ENCODE data around the gene RPRD1A. TPM values are rescaled to one million over a fixed set of nuclear protein-coding genes. Genes with fewer than 3 reads are reported as not detected.

RPRD1A gene
- total RNA-seq, 1 donor from 2014 or later = 198 TPM

DNA sequence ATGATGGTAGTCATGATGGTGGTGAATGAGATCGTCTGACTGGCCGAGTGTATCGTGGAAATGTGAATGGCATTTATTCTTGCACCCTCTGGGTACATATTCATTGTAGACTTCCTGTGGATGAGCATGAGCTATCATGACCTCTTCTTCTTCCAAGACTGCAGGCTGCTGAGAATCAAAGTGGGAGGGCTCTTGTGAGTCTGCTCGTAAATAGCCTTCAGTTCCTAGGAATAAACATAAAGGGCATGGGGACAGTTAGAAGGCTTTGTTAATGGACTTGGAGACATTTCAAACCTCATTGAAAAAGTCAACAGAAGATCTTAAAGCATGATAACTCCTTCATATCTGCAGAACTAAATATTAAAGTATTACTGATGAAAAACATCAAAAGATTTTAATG lies 46.9 kb upstream of the RPRD1A start:
- Histone ChIP-seq H3F3A (ENCODE audit: low read depth) (no peaks in the 10 kb centered on the region), H3K27ac (no peak overlapping the region), H3K79me2 (ENCODE audit: low read depth) (no peaks in the 10 kb centered on the region), H4K20me1 (ENCODE audit: low read depth) (no peaks in the 10 kb centered on the region), H3K27me3 (no peaks in the 10 kb centered on the region), H3K4me1 (no peaks in the 10 kb centered on the region), H3K4me3 (no peak overlapping the region), H2AFZ (replicated peaks) (no peak overlapping the region), H3K9ac (no peak overlapping the region), H3K4me2 (no peak overlapping the region), H3K36me3 (peaks cover 19% of the 10 kb centered on the region), H3K9me3 (ENCODE audit: low read depth) (no peaks in the 10 kb centered on the region)
- no peak for TF ChIP-seq EZH2phosphoT487 (IDR thresholded peaks at IDR 0.05)
- TF ChIP-seq, protein P1, sequence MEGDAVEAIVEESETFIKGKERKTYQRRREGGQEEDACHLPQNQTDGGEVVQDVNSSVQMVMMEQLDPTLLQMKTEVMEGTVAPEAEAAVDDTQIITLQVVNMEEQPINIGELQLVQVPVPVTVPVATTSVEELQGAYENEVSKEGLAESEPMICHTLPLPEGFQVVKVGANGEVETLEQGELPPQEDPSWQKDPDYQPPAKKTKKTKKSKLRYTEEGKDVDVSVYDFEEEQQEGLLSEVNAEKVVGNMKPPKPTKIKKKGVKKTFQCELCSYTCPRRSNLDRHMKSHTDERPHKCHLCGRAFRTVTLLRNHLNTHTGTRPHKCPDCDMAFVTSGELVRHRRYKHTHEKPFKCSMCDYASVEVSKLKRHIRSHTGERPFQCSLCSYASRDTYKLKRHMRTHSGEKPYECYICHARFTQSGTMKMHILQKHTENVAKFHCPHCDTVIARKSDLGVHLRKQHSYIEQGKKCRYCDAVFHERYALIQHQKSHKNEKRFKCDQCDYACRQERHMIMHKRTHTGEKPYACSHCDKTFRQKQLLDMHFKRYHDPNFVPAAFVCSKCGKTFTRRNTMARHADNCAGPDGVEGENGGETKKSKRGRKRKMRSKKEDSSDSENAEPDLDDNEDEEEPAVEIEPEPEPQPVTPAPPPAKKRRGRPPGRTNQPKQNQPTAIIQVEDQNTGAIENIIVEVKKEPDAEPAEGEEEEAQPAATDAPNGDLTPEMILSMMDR (IDR thresholded peaks at IDR 0.05) = no peak
- TF ChIP-seq EZH2 (IDR thresholded peaks at IDR 0.05) = no peak
- H3K36me3 Mint-ChIP-seq = peaks cover 46% of the 10 kb centered on the region
- H3K4me3 Mint-ChIP-seq = no peak overlapping the region
- DNase-seq (ENCODE audit: low spot score) = no peak
- no peaks in the 10 kb centered on the region for H3K9me3 Mint-ChIP-seq
- no peak overlapping the region for H3K27ac Mint-ChIP-seq
- H3K27me3 Mint-ChIP-seq (ENCODE audit: insufficient read depth, low read depth) = no peaks in the 10 kb centered on the region
- H3K4me1 Mint-ChIP-seq = no peaks in the 10 kb centered on the region

DNA sequence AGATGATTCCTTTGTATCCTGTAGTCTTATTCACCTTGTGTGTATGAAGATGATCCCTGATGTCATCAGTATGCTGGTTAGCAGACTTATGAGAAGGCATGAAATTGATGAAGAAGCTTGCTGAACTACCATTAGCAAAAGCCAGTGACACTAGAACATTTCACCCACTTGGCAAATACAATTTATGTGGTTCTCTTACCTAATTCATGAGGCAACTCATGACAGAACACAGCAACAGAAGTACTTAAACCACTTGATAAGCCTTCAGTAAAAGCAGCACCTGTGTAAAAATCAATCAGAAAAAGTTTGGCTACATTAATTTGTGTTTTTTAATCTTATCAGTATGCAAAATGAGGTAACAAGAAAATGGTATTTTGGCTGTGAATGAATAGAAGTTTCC lies 44.9 kb upstream of the RPRD1A start:
- Mint-ChIP-seq H3K4me1 (no peaks in the 10 kb centered on the region), H3K9me3 (no peaks in the 10 kb centered on the region), H3K36me3 (peaks cover 42% of the 10 kb centered on the region), H3K4me3 (no peak overlapping the region), H3K27ac (no peak overlapping the region), H3K27me3 (ENCODE audit: insufficient read depth, low read depth) (no peaks in the 10 kb centered on the region)
- no peaks in the 10 kb centered on the region for H3K27me3 ChIP-seq
- H4K20me1 ChIP-seq (ENCODE audit: low read depth) = no peaks in the 10 kb centered on the region
- no peaks in the 10 kb centered on the region for H3K79me2 ChIP-seq (ENCODE audit: low read depth)
- H3K27ac ChIP-seq = no peak overlapping the region
- H3K9ac ChIP-seq = no peak overlapping the region
- no peak overlapping the region for H3K4me3 ChIP-seq
- no peak overlapping the region for H2AFZ ChIP-seq (replicated peaks)
- DNase-seq (ENCODE audit: low spot score) = no peak
- H3F3A ChIP-seq (ENCODE audit: low read depth) = no peaks in the 10 kb centered on the region
- no peaks in the 10 kb centered on the region for H3K4me1 ChIP-seq
- H3K36me3 ChIP-seq = peaks cover 28% of the 10 kb centered on the region
- no peak for TF ChIP-seq EZH2phosphoT487 (IDR thresholded peaks at IDR 0.05)
- no peak for TF ChIP-seq EZH2 (IDR thresholded peaks at IDR 0.05)
- TF ChIP-seq, protein P1 (IDR thresholded peaks at IDR 0.05) = no peak
- no peaks in the 10 kb centered on the region for H3K9me3 ChIP-seq (ENCODE audit: low read depth)
- no peak overlapping the region for H3K4me2 ChIP-seq

DNA sequence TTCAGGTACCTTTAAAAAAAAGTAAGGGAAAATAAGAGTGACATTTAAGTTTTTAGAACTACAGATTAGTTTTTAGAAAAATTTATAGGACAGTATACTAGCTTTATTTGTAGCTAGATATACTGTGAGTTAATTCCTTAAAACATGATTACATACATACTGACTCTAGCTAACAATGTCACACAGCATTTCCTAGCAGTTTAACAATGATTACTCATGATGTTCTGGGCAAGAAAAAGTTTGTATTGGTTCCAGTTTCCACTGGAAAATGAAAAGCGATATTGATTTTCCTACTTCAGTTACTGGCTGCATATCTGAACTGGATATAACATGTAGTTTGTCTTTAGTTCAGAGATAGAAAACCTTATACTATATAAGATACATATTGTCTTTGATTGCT lies 42.4 kb upstream of the RPRD1A start:
- H3K36me3 ChIP-seq = peaks cover 24% of the 10 kb centered on the region
- H3K4me3 Mint-ChIP-seq = no peak overlapping the region
- H3K27me3 Mint-ChIP-seq (ENCODE audit: insufficient read depth, low read depth) = no peaks in the 10 kb centered on the region
- H3K4me1 Mint-ChIP-seq = no peaks in the 10 kb centered on the region
- H3K9me3 Mint-ChIP-seq = no peaks in the 10 kb centered on the region
- no peak overlapping the region for H3K9ac ChIP-seq
- no peaks in the 10 kb centered on the region for H4K20me1 ChIP-seq (ENCODE audit: low read depth)
- peaks cover 26% of the 10 kb centered on the region for H3K36me3 Mint-ChIP-seq
- H3K27ac Mint-ChIP-seq = no peak overlapping the region
- TF ChIP-seq EZH2 (IDR thresholded peaks at IDR 0.05) (no peak), EZH2phosphoT487 (IDR thresholded peaks at IDR 0.05) (no peak)
- TF ChIP-seq, protein P1 (IDR thresholded peaks at IDR 0.05) = no peak
- no peak overlapping the region for H3K4me3 ChIP-seq
- no peaks in the 10 kb centered on the region for H3F3A ChIP-seq (ENCODE audit: low read depth)
- H2AFZ ChIP-seq (replicated peaks) = no peak overlapping the region
- DNase-seq (ENCODE audit: low spot score) = no peak
- H3K9me3 ChIP-seq (ENCODE audit: low read depth) = no peaks in the 10 kb centered on the region
- no peaks in the 10 kb centered on the region for H3K27me3 ChIP-seq
- no peaks in the 10 kb centered on the region for H3K79me2 ChIP-seq (ENCODE audit: low read depth)
- H3K4me1 ChIP-seq = no peaks in the 10 kb centered on the region
- H3K4me2 ChIP-seq = no peak overlapping the region
- no peak overlapping the region for H3K27ac ChIP-seq

All from neural progenitor cell (in vitro differentiated cells).